ENCODE data around the gene ARID5B.

ARID5B gene

DNA sequence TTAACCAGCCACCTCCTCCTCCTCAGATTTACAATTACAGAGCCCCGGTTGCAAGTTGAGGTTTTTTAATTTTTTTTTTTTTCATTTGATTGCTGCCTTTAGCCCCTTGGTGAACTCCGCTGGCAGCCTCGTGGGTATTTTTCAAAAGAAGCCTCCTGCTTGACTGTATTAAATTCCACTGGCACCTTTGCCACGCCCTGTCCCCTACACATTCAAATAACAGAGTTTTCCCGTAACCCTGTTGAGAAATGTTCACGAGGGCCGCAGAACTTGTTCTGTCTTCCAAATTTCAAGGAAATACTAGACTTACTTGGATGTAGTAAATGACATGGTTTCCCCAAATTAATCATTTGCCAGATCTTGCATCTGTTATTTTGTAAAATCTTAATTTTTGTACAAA lies 167.0 kb downstream of the ARID5B start:
- Histone ChIP-seq H3K27me3 (ENCODE audit: control insufficient read depth, insufficient read depth, low read length) (no peaks in the 10 kb centered on the region), H3K4me1 (ENCODE audit: control insufficient read depth, insufficient read depth, low read length) (peaks cover 26% of the 10 kb centered on the region), H3K9me3 (replicated peaks; ENCODE audit: low read length) (no peaks in the 10 kb centered on the region), H3K4me2 (ENCODE audit: low read length) (no peak overlapping the region), H3K4me3 (ENCODE audit: low read length) (no peak overlapping the region), H3K36me3 (ENCODE audit: insufficient read depth, low read length) (peaks cover 94% of the 10 kb centered on the region), H3K9ac (ENCODE audit: low read depth, low read length) (no peak overlapping the region)

- H3K36me3 ChIP-seq (ENCODE audit: insufficient read depth, low read length), result peaks cover 93% of the 10 kb centered on the region
- no peaks in the 10 kb centered on the region for H3K9me3 ChIP-seq (replicated peaks; ENCODE audit: low read length)
- H3K27me3 ChIP-seq (ENCODE audit: control insufficient read depth, insufficient read depth, low read length), result no peaks in the 10 kb centered on the region
- H3K4me3 ChIP-seq (ENCODE audit: low read length), result no peak overlapping the region
- H3K4me2 ChIP-seq (ENCODE audit: low read length), result no peak overlapping the region
- H3K9ac ChIP-seq (ENCODE audit: low read depth, low read length), result no peak overlapping the region
- peaks cover 18% of the 10 kb centered on the region for H3K4me1 ChIP-seq (ENCODE audit: control insufficient read depth, insufficient read depth, low read length)
Observed at GRCh38 chr10:62069452-62070178, 168.1 kb downstream of the ARID5B start.

DNA sequence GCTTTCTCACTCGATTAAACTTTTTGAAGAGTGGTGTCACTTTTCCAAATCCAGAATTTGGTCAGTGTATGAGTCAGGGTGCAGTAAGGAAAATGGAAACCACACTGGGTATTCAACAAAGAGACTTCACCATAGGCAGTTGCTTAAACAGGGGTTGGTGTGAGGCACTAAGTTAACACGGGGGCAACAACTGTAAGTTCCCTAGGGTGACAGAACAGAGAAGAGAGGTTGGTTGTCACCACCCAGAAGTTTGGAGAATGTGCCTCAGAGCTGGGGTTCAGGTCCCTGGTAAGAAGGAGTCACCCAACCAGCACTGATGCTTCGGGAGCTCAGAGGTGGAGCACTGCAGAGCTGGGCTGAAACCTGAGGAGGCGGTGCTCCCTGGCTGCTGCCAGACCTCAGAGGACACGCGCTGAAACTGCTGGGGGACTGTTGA lies 170.4 kb downstream of the ARID5B start:
- Histone ChIP-seq H3K27me3 (ENCODE audit: control insufficient read depth, insufficient read depth, low read length) (no peaks in the 10 kb centered on the region), H3K9me3 (replicated peaks; ENCODE audit: low read length) (no peaks in the 10 kb centered on the region), H3K4me2 (ENCODE audit: low read length) (no peak overlapping the region), H3K4me1 (ENCODE audit: control insufficient read depth, insufficient read depth, low read length) (peaks cover 38% of the 10 kb centered on the region), H3K36me3 (ENCODE audit: insufficient read depth, low read length) (peaks cover 89% of the 10 kb centered on the region), H3K9ac (ENCODE audit: low read depth, low read length) (no peak overlapping the region), H3K4me3 (ENCODE audit: low read length) (no peak overlapping the region)

DNA sequence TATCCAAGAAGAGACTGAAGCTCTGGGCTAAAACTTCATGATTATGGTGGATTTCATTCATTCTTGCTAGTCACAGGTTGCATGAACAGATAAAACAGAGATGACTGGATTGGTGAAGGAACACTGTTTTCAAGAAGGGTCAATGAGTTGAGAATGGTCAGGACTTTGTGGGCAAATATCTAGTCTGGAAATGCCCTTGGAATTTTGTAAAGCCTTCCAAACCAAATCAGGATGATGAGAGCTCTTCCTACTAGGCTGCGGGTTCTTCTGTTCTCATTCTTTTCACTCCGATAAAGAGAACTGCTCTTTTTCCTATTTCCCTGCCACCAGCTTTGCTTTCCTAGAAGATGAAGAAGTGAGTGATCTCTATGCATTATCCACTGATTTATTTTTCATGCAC lies 171.4 kb downstream of the ARID5B start:
- peaks cover 47% of the 10 kb centered on the region for H3K4me1 ChIP-seq (ENCODE audit: control insufficient read depth, insufficient read depth, low read length)
- H3K4me3 ChIP-seq (ENCODE audit: low read length), result no peak overlapping the region
- no peaks in the 10 kb centered on the region for H3K27me3 ChIP-seq (ENCODE audit: control insufficient read depth, insufficient read depth, low read length)
- H3K9me3 ChIP-seq (replicated peaks; ENCODE audit: low read length), result no peaks in the 10 kb centered on the region
- peaks cover 84% of the 10 kb centered on the region for H3K36me3 ChIP-seq (ENCODE audit: insufficient read depth, low read length)
- H3K9ac ChIP-seq (ENCODE audit: low read depth, low read length), result no peak overlapping the region
- H3K4me2 ChIP-seq (ENCODE audit: low read length), result no peak overlapping the region

- H3K9ac ChIP-seq (ENCODE audit: low read depth, low read length), result no peak overlapping the region
- no peaks in the 10 kb centered on the region for H3K9me3 ChIP-seq (replicated peaks; ENCODE audit: low read length)
- H3K4me1 ChIP-seq (ENCODE audit: control insufficient read depth, insufficient read depth, low read length), result peaks cover 52% of the 10 kb centered on the region
- peaks cover 83% of the 10 kb centered on the region for H3K36me3 ChIP-seq (ENCODE audit: insufficient read depth, low read length)
- no peak overlapping the region for H3K4me3 ChIP-seq (ENCODE audit: low read length)
- H3K27me3 ChIP-seq (ENCODE audit: control insufficient read depth, insufficient read depth, low read length), result no peaks in the 10 kb centered on the region
- no peak overlapping the region for H3K4me2 ChIP-seq (ENCODE audit: low read length)
Observed at GRCh38 chr10:62073429-62073828, 171.9 kb downstream of the ARID5B start.

GRCh38 chr10:62075414-62075813 lies 173.9 kb downstream of the ARID5B start:
- Histone ChIP-seq H3K36me3 (ENCODE audit: insufficient read depth, low read length) (peaks cover 82% of the 10 kb centered on the region), H3K9me3 (replicated peaks; ENCODE audit: low read length) (no peaks in the 10 kb centered on the region), H3K4me2 (ENCODE audit: low read length) (no peak overlapping the region), H3K4me3 (ENCODE audit: low read length) (no peak overlapping the region), H3K9ac (ENCODE audit: low read depth, low read length) (no peak overlapping the region), H3K4me1 (ENCODE audit: control insufficient read depth, insufficient read depth, low read length) (peaks cover 52% of the 10 kb centered on the region), H3K27me3 (ENCODE audit: control insufficient read depth, insufficient read depth, low read length) (no peaks in the 10 kb centered on the region)

- peaks cover 77% of the 10 kb centered on the region for H3K36me3 ChIP-seq (ENCODE audit: insufficient read depth, low read length)
- peaks cover 56% of the 10 kb centered on the region for H3K4me1 ChIP-seq (ENCODE audit: control insufficient read depth, insufficient read depth, low read length)
- H3K9ac ChIP-seq (ENCODE audit: low read depth, low read length), result no peak overlapping the region
- no peak overlapping the region for H3K4me2 ChIP-seq (ENCODE audit: low read length)
- H3K4me3 ChIP-seq (ENCODE audit: low read length), result no peak overlapping the region
- H3K9me3 ChIP-seq (replicated peaks; ENCODE audit: low read length), result no peaks in the 10 kb centered on the region
- H3K27me3 ChIP-seq (ENCODE audit: control insufficient read depth, insufficient read depth, low read length), result no peaks in the 10 kb centered on the region
Observed at GRCh38 chr10:62075912-62076311, 174.4 kb downstream of the ARID5B start.

- H3K9ac ChIP-seq (ENCODE audit: low read depth, low read length), result peak overlapping the region; percentile 52
- peaks cover 64% of the 10 kb centered on the region for H3K4me1 ChIP-seq (ENCODE audit: control insufficient read depth, insufficient read depth, low read length)
- no peaks in the 10 kb centered on the region for H3K27me3 ChIP-seq (ENCODE audit: control insufficient read depth, insufficient read depth, low read length)
- H3K4me3 ChIP-seq (ENCODE audit: low read length), result peak overlapping the region; percentile 40
- H3K9me3 ChIP-seq (replicated peaks; ENCODE audit: low read length), result no peaks in the 10 kb centered on the region
- peaks cover 69% of the 10 kb centered on the region for H3K36me3 ChIP-seq (ENCODE audit: insufficient read depth, low read length)
- peak overlapping the region; percentile 55 for H3K4me2 ChIP-seq (ENCODE audit: low read length)
Observed at GRCh38 chr10:62076891-62077290, 175.4 kb downstream of the ARID5B start.

DNA sequence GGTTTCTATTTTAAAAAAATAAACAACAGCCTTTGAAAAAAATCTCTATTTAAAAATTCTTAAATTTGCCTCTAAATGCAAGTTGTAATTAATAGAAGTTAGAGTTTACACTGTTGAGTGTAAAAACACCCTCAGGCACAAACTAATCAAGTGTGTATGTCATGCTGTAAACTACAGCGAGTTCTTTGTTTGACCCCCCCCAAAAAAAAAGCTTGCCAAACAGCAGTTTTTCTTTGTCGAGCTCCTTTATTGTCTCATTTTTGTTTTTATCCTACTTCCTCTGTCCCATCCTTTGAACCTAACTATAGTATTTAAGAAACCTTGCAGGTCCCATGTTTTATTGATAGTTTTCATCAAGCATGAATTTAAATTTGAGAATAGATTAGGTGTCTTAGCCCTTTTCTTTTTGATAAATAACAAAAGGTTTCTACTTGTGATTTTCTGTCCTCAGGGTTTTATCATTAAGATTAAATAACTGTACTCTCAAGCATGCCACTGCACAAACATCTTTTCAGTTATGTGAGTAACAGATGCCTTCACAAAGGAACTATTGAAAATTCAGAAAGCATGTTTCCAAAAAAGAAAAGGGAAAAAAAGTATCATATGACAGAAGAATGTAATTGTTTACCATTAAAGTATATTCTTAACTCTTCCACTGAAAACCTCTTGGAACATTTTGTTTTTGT lies 176.0 kb downstream of the ARID5B start:
- peaks cover 66% of the 10 kb centered on the region for H3K4me1 ChIP-seq (ENCODE audit: control insufficient read depth, insufficient read depth, low read length)
- peak overlapping the region; percentile 52 for H3K9ac ChIP-seq (ENCODE audit: low read depth, low read length)
- H3K9me3 ChIP-seq (replicated peaks; ENCODE audit: low read length), result no peaks in the 10 kb centered on the region
- peaks cover 63% of the 10 kb centered on the region for H3K36me3 ChIP-seq (ENCODE audit: insufficient read depth, low read length)
- H3K4me2 ChIP-seq (ENCODE audit: low read length), result peak overlapping the region; percentile 55
- H3K4me3 ChIP-seq (ENCODE audit: low read length), result peak overlapping the region; percentile 4
- H3K27me3 ChIP-seq (ENCODE audit: control insufficient read depth, insufficient read depth, low read length), result no peaks in the 10 kb centered on the region

GRCh38 chr10:62079885-62080559 lies 178.5 kb downstream of the ARID5B start:
- Histone ChIP-seq H3K4me3 (ENCODE audit: low read length) (no peak overlapping the region), H3K4me2 (ENCODE audit: low read length) (no peak overlapping the region), H3K9me3 (replicated peaks; ENCODE audit: low read length) (no peaks in the 10 kb centered on the region), H3K27me3 (ENCODE audit: control insufficient read depth, insufficient read depth, low read length) (no peaks in the 10 kb centered on the region), H3K36me3 (ENCODE audit: insufficient read depth, low read length) (peaks cover 43% of the 10 kb centered on the region), H3K9ac (ENCODE audit: low read depth, low read length) (no peak overlapping the region), H3K4me1 (ENCODE audit: control insufficient read depth, insufficient read depth, low read length) (peaks cover 77% of the 10 kb centered on the region)

DNA sequence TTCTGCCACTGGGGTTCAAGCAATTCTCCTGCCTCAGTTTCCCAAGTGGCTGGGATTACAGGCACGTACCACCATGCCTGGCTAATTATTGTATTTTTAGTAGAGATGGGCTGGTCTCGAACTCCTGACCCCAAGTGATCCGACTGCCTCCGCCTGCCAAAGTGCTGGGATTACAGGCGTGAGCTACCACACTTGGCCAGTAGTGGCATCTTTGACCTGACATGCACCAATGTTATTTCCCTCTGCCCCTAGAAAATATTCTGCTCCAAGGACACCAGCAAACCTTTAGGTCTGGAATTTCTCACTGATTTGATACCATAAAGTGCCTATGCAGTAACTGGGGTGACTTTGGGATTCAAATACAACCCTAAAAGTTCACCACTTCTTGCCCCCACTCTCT lies 179.4 kb downstream of the ARID5B start:
- no peaks in the 10 kb centered on the region for H3K27me3 ChIP-seq (ENCODE audit: control insufficient read depth, insufficient read depth, low read length)
- H3K4me2 ChIP-seq (ENCODE audit: low read length), result peak overlapping the region; percentile 75
- peaks cover 71% of the 10 kb centered on the region for H3K4me1 ChIP-seq (ENCODE audit: control insufficient read depth, insufficient read depth, low read length)
- no peak overlapping the region for H3K4me3 ChIP-seq (ENCODE audit: low read length)
- H3K9ac ChIP-seq (ENCODE audit: low read depth, low read length), result no peak overlapping the region
- no peaks in the 10 kb centered on the region for H3K9me3 ChIP-seq (replicated peaks; ENCODE audit: low read length)
- peaks cover 44% of the 10 kb centered on the region for H3K36me3 ChIP-seq (ENCODE audit: insufficient read depth, low read length)

Measured in skeletal muscle satellite cell (primary cell).